HEK293T (cell line): ENCODE measurements around the gene THEMIS.

Experiments used
- BHLHE40 ChIP-seq: fragments of 450-650 bp; IDR thresholded peaks from 2 replicates; pipeline ENCODE4 v1.6.1; 2016; ENCODE audit warnings: mild to moderate bottlenecking, moderate library complexity, borderline replicate concordance
- FOXA1 ChIP-seq: fragments of 450-650 bp; IDR thresholded peaks from 2 replicates; pipeline ENCODE4 v1.6.1; 2016; ENCODE audit warnings: mild to moderate bottlenecking
- FOXK2 ChIP-seq: fragments of 450-650 bp; IDR thresholded peaks from 2 replicates; pipeline ENCODE4 v1.6.1; 2016; ENCODE audit warnings: mild to moderate bottlenecking
- NFRKB ChIP-seq: fragments of 450-650 bp; IDR thresholded peaks from 2 replicates; pipeline ENCODE4 v1.6.1; 2016; ENCODE audit warnings: mild to moderate bottlenecking, moderate library complexity
- SP1 ChIP-seq: fragments of 450-650 bp; IDR thresholded peaks from 2 replicates; pipeline ENCODE4 v1.6.1; 2017

GRCh38 chr6:127717384-127717783 lies 183.5 kb downstream of the THEMIS start:
- TF ChIP-seq FOXK2, result no peak
- no peak for TF ChIP-seq BHLHE40
- TF ChIP-seq NFRKB, result no peak
- TF ChIP-seq FOXA1, result no peak
- no peak for TF ChIP-seq SP1
